ENCODE data around the gene MCRIP1. TPM values are rescaled to one million over a fixed set of nuclear protein-coding genes. Genes with fewer than 3 reads are reported as not detected.

The MCRIP1 gene, protein sequence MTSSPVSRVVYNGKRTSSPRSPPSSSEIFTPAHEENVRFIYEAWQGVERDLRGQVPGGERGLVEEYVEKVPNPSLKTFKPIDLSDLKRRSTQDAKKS
- total RNA-seq, result 10 to 100 TPM; 23.3 to 44.0 (median 33.2) TPM

DNA sequence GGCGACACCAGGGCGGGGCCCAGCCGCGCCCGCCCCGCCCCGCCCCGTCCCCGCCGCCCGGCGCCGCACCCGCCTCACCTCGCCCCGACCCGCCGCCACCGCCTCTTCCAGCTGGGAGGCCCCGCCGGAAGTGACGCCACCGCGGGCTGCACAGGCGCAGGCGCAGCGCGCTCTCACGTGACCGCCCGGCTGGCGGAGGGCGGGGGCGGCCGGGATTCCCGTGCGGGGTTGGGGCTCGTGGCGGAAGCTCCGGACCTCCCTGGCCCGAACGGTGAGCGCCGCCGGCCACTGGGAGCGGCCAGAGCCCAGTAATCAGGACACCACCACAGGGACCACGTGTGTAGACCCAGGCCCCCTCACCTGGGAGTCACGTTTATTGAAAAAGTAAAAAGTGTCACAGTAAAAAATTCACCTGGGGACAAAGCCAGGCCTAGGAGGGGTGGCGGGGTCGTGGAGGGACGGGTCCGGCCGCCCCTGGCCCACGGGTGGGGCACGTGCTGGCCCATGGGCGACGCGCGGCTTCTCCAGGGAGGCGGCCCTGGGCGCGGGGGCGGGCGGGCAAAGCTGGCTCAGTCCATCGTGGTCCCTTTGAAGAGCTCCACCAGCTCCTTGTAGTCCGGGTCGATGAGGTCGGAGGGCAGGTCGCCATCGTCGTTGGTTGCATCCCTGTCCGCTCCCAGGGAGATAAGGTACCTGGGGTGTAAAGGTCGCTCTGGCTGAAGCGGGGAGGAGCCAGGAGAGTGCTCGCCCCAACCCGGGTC, at the start of gene MCRIP1:
TSS of gene MCRIP1 (minus strand) at position 132 of the 761 bp plus-strand sequence. CDS start 8,785 bp downstream, outside the sequence.
- TF ChIP-seq EP300 (IDR thresholded peaks at IDR 0.05; ENCODE audit: low read depth) (peak; percentile 3), POLR2A (IDR thresholded peaks at IDR 0.05) (peak; percentile 92), POLR2AphosphoS5 (IDR thresholded peaks at IDR 0.05) (peak; percentile 89 to 97 (median 96))
- TF ChIP-seq, protein P1, sequence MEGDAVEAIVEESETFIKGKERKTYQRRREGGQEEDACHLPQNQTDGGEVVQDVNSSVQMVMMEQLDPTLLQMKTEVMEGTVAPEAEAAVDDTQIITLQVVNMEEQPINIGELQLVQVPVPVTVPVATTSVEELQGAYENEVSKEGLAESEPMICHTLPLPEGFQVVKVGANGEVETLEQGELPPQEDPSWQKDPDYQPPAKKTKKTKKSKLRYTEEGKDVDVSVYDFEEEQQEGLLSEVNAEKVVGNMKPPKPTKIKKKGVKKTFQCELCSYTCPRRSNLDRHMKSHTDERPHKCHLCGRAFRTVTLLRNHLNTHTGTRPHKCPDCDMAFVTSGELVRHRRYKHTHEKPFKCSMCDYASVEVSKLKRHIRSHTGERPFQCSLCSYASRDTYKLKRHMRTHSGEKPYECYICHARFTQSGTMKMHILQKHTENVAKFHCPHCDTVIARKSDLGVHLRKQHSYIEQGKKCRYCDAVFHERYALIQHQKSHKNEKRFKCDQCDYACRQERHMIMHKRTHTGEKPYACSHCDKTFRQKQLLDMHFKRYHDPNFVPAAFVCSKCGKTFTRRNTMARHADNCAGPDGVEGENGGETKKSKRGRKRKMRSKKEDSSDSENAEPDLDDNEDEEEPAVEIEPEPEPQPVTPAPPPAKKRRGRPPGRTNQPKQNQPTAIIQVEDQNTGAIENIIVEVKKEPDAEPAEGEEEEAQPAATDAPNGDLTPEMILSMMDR (IDR thresholded peaks at IDR 0.05), result no peak
- in situ Hi-C loops (cut with MboI; ENCODE audit: low pct_ligation_motif_present in 1 of 4, low pct_unique_long_range_greater_than_20kb in 1 of 4, low sequenced_read_pairs in 3 of 4), result no loop called here
- Histone ChIP-seq H3K27me3 (no peaks in the 10 kb centered on the region), H3K9me3 (no peaks in the 10 kb centered on the region), H3K4me3 (peak within 1 kb of the TSS; percentile 76 to 88 (median 80)), H3K36me3 (no peaks in the 10 kb centered on the region), H3K4me1 (peaks cover 10 to 27% (median 21%) of the 10 kb centered on the region in 4 donors), H3K27ac (peak within 1 kb of the TSS; percentile 94 to 97 (median 96))
- peak; percentile 97 for DNase-seq
- WGBS, 2 donors (ENCODE audit: low coverage in 1 of 2), result 0 to 2% methylated on average over 5 to 31 of the region's 76 CpGs
- intact Hi-C loops (cut with DNase I; ENCODE audit: low total_unique reads), result no loop called here

DNA sequence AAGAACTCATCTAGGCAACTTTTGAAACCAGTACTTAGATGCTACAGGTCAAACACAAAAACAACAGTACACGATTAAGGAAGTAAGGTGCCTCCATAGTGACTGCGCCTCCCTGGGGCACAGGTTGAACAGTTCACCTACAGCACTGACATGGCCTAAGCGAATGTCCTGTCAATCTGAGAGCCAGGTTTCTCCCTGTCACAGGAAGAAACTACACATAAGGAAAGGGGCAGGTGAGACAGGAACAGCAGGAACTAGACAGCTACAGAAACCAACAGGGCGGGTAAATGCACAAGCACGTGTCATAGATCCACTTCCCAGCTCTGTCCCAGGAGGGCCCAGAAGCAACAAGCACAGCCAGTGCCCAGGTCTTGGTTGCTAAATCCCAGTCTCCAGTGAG, 46.0 kb upstream of the MCRIP1 start:
- Histone ChIP-seq H3K9me3 (no peaks in the 10 kb centered on the region), H3K27me3 (no peaks in the 10 kb centered on the region), H3K4me3 (no peak overlapping the region), H3K27ac (no peak overlapping the region), H3K36me3 (peaks cover 0 to 16% (median 0%) of the 10 kb centered on the region in 4 donors), H3K4me1 (no peaks in the 10 kb centered on the region)
- intact Hi-C loops (cut with DNase I; ENCODE audit: low total_unique reads), result no loop called here
- no peak for DNase-seq
- in situ Hi-C loops (cut with MboI; ENCODE audit: low pct_ligation_motif_present in 1 of 4, low pct_unique_long_range_greater_than_20kb in 1 of 4, low sequenced_read_pairs in 3 of 4), result no loop called here
- no peak for TF ChIP-seq POLR2A (IDR thresholded peaks at IDR 0.05)
- TF ChIP-seq, protein P1 (IDR thresholded peaks at IDR 0.05), result no peak
- no peak for TF ChIP-seq POLR2AphosphoS5 (IDR thresholded peaks at IDR 0.05)
- no peak for TF ChIP-seq EP300 (IDR thresholded peaks at IDR 0.05; ENCODE audit: low read depth)
- WGBS, 2 donors (ENCODE audit: low coverage in 1 of 2), result 56 to 89% methylated on average over 2 to 5 of the region's 5 CpGs

DNA sequence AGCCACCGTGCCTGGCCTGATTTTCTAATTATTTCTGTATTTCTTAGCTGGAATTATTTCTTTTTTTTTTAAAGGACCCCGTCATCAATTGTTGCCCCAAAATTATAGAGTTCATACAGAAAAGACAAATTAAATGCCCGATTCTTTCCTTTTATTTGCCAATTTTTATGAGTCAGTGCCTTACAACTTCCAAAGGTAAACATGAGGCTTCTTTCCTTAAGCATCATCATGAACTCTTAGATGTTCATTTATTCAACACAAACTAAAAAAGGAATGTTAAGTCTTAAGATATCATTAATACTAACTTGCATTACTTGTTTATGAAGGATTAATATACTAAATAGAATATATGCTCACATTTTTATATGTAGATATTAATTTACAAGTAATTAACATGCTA, 45.2 kb upstream of the MCRIP1 start:
- WGBS, 2 donors (ENCODE audit: low coverage in 1 of 2), result 85 to 91% methylated on average over 3 of the region's 3 CpGs
- intact Hi-C loops (cut with DNase I; ENCODE audit: low total_unique reads) (no loop called here), in situ Hi-C loops (cut with MboI; ENCODE audit: low pct_ligation_motif_present in 1 of 4, low pct_unique_long_range_greater_than_20kb in 1 of 4, low sequenced_read_pairs in 3 of 4) (no loop called here)
- Histone ChIP-seq H3K36me3 (peaks cover 0 to 8% (median 0%) of the 10 kb centered on the region in 4 donors), H3K4me3 (no peak overlapping the region), H3K27me3 (no peaks in the 10 kb centered on the region), H3K4me1 (no peaks in the 10 kb centered on the region), H3K27ac (no peak overlapping the region), H3K9me3 (no peaks in the 10 kb centered on the region)
- DNase-seq, result no peak
- TF ChIP-seq, protein P1 (IDR thresholded peaks at IDR 0.05), result no peak
- TF ChIP-seq EP300 (IDR thresholded peaks at IDR 0.05; ENCODE audit: low read depth) (no peak), POLR2AphosphoS5 (IDR thresholded peaks at IDR 0.05) (no peak), POLR2A (IDR thresholded peaks at IDR 0.05) (no peak)

DNA sequence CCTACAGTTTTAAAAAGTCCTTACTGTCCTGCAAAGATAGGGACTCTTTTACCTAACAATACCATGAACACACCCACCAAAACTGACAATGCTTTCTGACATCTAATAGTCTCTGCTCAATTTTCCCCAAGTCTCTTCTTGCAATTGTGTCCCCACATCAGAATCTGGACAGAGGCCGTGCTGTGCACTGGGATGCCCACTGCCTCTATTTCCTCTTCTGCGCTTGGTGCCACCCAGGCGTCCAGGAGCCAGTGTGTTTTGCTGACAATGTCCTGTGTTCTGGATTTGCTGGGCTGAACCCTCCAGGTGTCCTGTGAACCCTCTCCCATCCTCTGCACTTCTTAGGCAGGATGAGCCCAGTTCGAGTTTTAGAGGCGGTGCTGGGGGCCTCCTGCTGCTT, 44.5 kb upstream of the MCRIP1 start:
- H3K36me3 ChIP-seq, result peaks cover 0 to 7% (median 0%) of the 10 kb centered on the region in 4 donors
- in situ Hi-C loops (cut with MboI; ENCODE audit: low pct_ligation_motif_present in 1 of 4, low pct_unique_long_range_greater_than_20kb in 1 of 4, low sequenced_read_pairs in 3 of 4) (no loop called here), intact Hi-C loops (cut with DNase I; ENCODE audit: low total_unique reads) (no loop called here)
- H3K9me3 ChIP-seq, result no peaks in the 10 kb centered on the region
- 94% methylated on average over 5 of the region's 5 CpGs; no CpG with 5 or more reads in 1 of the 2 donors for WGBS, 2 donors (ENCODE audit: low coverage in 1 of 2)
- no peak for TF ChIP-seq POLR2A (IDR thresholded peaks at IDR 0.05)
- TF ChIP-seq, protein P1 (IDR thresholded peaks at IDR 0.05), result no peak
- TF ChIP-seq POLR2AphosphoS5 (IDR thresholded peaks at IDR 0.05), result no peak
- no peak for TF ChIP-seq EP300 (IDR thresholded peaks at IDR 0.05; ENCODE audit: low read depth)
- H3K27me3 ChIP-seq, result no peaks in the 10 kb centered on the region
- no peak overlapping the region for H3K27ac ChIP-seq
- H3K4me3 ChIP-seq, result no peak overlapping the region
- DNase-seq, result no peak
- H3K4me1 ChIP-seq, result peaks cover 3 to 5% (median 4%) of the 10 kb centered on the region in 4 donors
